ENCODE results near the gene EPHA7. TPM values are rescaled to one million over a fixed set of nuclear protein-coding genes. Genes with fewer than 3 reads are reported as not detected.
A peak's percentile ranks its signal among the peaks of the same experiment; 100 is the strongest.

EPHA7 gene
- total RNA-seq, 2 donors from 2014 or later, result 2.5 to 5.5 TPM

- no peak overlapping the region for H3K27ac ChIP-seq (ENCODE audit: low read depth, low read length)
- no peaks in the 10 kb centered on the region for H3K27me3 ChIP-seq (ENCODE audit: control insufficient read depth, insufficient read depth, low read length, poor library complexity, severe bottlenecking)
- peaks cover 15% of the 10 kb centered on the region for H3K9me3 ChIP-seq (ENCODE audit: control insufficient read depth, low read length)
- Mint-ChIP-seq H3K4me1 (peaks cover 12% of the 10 kb centered on the region), H3K36me3 (ENCODE audit: low read depth) (no peaks in the 10 kb centered on the region), H3K27me3 (ENCODE audit: insufficient read depth) (peaks cover 18% of the 10 kb centered on the region), H3K9me3 (peaks cover 11% of the 10 kb centered on the region), H3K27ac (no peak overlapping the region), H3K4me3 (no peak overlapping the region)
- H3K9ac ChIP-seq (ENCODE audit: extremely low read depth, low read length, poor library complexity, severe bottlenecking), result no peak overlapping the region
- H3K36me3 ChIP-seq (ENCODE audit: control insufficient read depth, insufficient read depth, low read length), result no peaks in the 10 kb centered on the region
- H3K4me3 ChIP-seq (ENCODE audit: low read length), result no peak overlapping the region
- DNase-seq, result no peak
- no peak for TF ChIP-seq CTCF (conservative IDR thresholded peaks at IDR 0.05)
- no peaks in the 10 kb centered on the region for H3K4me1 ChIP-seq (ENCODE audit: control insufficient read depth, insufficient read depth, low read length)
These were observed 208.5 kb downstream of the EPHA7 start for GRCh38 chr6:93210908-93211307.

DNA sequence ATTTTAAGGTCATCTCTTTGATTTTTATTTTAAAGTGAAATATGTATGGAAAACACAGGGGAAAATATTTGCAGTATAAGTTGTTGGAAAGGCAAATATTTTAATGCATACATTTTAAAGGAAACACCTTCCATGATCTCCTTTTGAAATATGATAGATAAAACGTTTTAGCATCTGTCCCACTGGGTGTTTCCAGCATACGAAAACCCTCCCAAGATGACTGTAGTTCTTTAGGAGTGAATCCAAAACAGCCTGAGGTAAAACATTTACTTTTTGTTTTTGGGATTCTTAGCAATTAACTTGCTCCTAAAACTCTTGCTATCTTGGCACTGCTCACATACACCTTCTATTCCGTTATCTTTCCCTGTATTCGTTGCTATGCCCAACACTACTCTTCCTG, 210.0 kb downstream of the EPHA7 start:
- H3K4me3 Mint-ChIP-seq, result no peak overlapping the region
- H3K9me3 ChIP-seq (ENCODE audit: control insufficient read depth, low read length), result peaks cover 8% of the 10 kb centered on the region
- H3K4me3 ChIP-seq (ENCODE audit: low read length), result no peak overlapping the region
- H3K9ac ChIP-seq (ENCODE audit: extremely low read depth, low read length, poor library complexity, severe bottlenecking), result no peak overlapping the region
- peaks cover 12% of the 10 kb centered on the region for H3K4me1 Mint-ChIP-seq
- no peaks in the 10 kb centered on the region for H3K36me3 Mint-ChIP-seq (ENCODE audit: low read depth)
- no peaks in the 10 kb centered on the region for H3K4me1 ChIP-seq (ENCODE audit: control insufficient read depth, insufficient read depth, low read length)
- no peaks in the 10 kb centered on the region for H3K36me3 ChIP-seq (ENCODE audit: control insufficient read depth, insufficient read depth, low read length)
- no peak overlapping the region for H3K27ac Mint-ChIP-seq
- H3K27me3 ChIP-seq (ENCODE audit: control insufficient read depth, insufficient read depth, low read length, poor library complexity, severe bottlenecking), result no peaks in the 10 kb centered on the region
- H3K27ac ChIP-seq (ENCODE audit: low read depth, low read length), result no peak overlapping the region
- WGBS, 2 experiments (ENCODE audit: insufficient coverage in 1 of 2, insufficient read length in 1 of 2), result 87 to 94% methylated on average over 4 of the region's 4 CpGs
- H3K27me3 Mint-ChIP-seq (ENCODE audit: insufficient read depth), result peaks cover 23% of the 10 kb centered on the region
- no peak for DNase-seq
- TF ChIP-seq CTCF (conservative IDR thresholded peaks at IDR 0.05), result no peak
- H3K9me3 Mint-ChIP-seq, result peaks cover 4% of the 10 kb centered on the region

- Mint-ChIP-seq H3K27ac (no peak overlapping the region), H3K4me1 (peaks cover 28% of the 10 kb centered on the region), H3K36me3 (ENCODE audit: low read depth) (peaks cover 2% of the 10 kb centered on the region), H3K27me3 (ENCODE audit: insufficient read depth) (peaks cover 32% of the 10 kb centered on the region), H3K9me3 (peaks cover 27% of the 10 kb centered on the region), H3K4me3 (no peak overlapping the region)
- no peak for DNase-seq
- H3K4me3 ChIP-seq (ENCODE audit: low read length), result peak overlapping the region; percentile 26
- peaks cover 3% of the 10 kb centered on the region for H3K4me1 ChIP-seq (ENCODE audit: control insufficient read depth, insufficient read depth, low read length)
- TF ChIP-seq CTCF (conservative IDR thresholded peaks at IDR 0.05), result no peak
- peaks cover under 1% of the 10 kb centered on the region for H3K27me3 ChIP-seq (ENCODE audit: control insufficient read depth, insufficient read depth, low read length, poor library complexity, severe bottlenecking)
- WGBS, 2 experiments (ENCODE audit: insufficient coverage in 1 of 2, insufficient read length in 1 of 2), result 88% methylated on average over 1 of the region's 1 CpG
- no peak overlapping the region for H3K9ac ChIP-seq (ENCODE audit: extremely low read depth, low read length, poor library complexity, severe bottlenecking)
- H3K27ac ChIP-seq (ENCODE audit: low read depth, low read length), result no peak overlapping the region
- no peaks in the 10 kb centered on the region for H3K36me3 ChIP-seq (ENCODE audit: control insufficient read depth, insufficient read depth, low read length)
- H3K9me3 ChIP-seq (ENCODE audit: control insufficient read depth, low read length), result peaks cover 30% of the 10 kb centered on the region
These were observed 222.9 kb downstream of the EPHA7 start for GRCh38 chr6:93196406-93196970.
